ENCODE measurements around the gene LYPD1. TPM values are rescaled to one million over a fixed set of nuclear protein-coding genes. Genes with fewer than 3 reads are reported as not detected.
A peak's percentile ranks its signal among the peaks of the same experiment; 100 is the strongest.

LYPD1 gene
- total RNA-seq, 6 experiments from 2014 or later = 1.5 to 10.3 (median 9.3) TPM

DNA sequence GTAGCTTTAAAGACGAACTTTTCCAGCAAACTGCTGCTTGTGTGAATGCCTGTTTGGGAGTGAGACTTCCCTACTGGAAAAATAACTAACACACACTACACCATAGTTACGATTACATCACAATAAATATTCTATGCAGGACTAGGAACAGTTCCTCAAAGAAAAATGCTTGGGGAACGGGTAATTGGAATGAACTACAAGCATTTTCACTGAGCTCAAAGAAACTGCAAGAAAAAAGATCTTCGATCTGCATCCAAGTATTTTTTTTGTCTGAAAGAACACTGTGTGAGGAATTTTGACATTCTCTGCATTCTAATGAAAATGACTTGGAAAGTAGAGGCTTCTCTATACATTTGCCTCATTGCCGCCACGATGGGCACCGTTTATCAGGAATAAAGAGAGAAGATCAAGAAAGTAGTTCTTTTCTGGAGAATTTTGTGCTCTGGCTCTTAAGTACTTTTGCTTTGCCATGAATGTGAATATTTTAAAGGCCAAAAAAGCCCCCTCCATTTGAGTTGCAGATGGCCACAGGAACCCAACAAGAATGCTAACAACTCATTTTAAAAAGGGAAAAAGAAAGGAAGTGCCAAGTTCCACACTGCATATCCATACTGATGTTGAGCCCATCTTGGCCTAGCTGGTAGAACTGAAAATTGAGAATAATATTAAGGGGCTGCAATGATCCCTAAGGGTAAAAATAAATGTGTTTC lies 13.6 kb downstream of the LYPD1 start:
- Mint-ChIP-seq H3K9me3 (no peaks in the 10 kb centered on the region), H3K4me1 (ENCODE audit: low read depth) (peaks cover 17% of the 10 kb centered on the region), H3K4me3 (peak overlapping the region; percentile 58), H3K27me3 (ENCODE audit: insufficient read depth) (peaks cover 4% of the 10 kb centered on the region; the same call in 1 of the 2 replicates), H3K36me3 (ENCODE audit: low read depth) (no peaks in the 10 kb centered on the region; the same call in 1 of the 2 replicates), H3K27ac (no peak overlapping the region; the same call in 1 of the 2 replicates)
- peak; percentile 16 for DNase-seq
- TF ChIP-seq, protein P1, sequence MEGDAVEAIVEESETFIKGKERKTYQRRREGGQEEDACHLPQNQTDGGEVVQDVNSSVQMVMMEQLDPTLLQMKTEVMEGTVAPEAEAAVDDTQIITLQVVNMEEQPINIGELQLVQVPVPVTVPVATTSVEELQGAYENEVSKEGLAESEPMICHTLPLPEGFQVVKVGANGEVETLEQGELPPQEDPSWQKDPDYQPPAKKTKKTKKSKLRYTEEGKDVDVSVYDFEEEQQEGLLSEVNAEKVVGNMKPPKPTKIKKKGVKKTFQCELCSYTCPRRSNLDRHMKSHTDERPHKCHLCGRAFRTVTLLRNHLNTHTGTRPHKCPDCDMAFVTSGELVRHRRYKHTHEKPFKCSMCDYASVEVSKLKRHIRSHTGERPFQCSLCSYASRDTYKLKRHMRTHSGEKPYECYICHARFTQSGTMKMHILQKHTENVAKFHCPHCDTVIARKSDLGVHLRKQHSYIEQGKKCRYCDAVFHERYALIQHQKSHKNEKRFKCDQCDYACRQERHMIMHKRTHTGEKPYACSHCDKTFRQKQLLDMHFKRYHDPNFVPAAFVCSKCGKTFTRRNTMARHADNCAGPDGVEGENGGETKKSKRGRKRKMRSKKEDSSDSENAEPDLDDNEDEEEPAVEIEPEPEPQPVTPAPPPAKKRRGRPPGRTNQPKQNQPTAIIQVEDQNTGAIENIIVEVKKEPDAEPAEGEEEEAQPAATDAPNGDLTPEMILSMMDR (IDR thresholded peaks at IDR 0.05) = no peak

DNA sequence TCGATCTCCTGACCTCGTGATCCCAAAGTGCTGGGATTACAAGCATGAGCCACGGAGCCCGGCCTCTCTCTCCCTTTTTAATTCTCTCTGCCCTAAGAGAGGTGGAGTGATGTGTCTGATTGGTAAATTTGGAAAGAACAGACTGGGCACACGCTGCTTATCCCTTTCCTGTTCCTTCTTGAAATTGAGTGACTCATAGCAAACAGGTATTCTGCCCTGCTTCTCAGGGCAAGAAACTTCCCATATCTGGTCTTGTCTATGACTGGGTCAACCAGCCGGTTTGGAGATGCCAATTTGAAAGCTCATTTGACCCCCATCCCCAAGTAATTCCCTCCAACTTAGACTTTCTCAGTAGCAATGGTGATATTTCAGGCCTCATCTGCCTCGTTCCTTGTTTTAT lies 15.0 kb downstream of the LYPD1 start:
- no peak for DNase-seq

DNA sequence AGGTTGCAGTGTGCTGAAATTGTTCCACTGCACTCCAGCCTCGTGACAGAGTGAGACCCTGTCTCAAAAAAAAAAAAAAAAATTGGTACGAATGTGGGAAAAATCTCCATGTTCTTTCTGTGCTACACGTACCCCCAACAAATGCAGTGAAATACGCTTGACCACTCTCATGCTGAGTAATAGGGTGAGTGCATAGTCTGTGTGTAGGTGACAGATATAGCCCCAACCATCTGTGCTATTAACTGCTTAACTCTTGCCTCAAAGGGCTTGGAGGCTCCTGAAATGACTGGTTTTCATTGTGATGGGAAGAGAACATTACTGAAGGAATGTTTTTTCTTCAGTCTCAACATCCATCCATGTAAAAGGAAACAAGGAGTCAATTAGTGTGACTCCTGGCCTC lies 15.7 kb downstream of the LYPD1 start:
- no peaks in the 10 kb centered on the region for H3K9me3 Mint-ChIP-seq
- H3K4me1 Mint-ChIP-seq (ENCODE audit: low read depth) = peaks cover 25% of the 10 kb centered on the region
- TF ChIP-seq, protein P1 (IDR thresholded peaks at IDR 0.05) = no peak
- peaks cover 3% of the 10 kb centered on the region; the same call in 1 of the 2 replicates for H3K27me3 Mint-ChIP-seq (ENCODE audit: insufficient read depth)
- no peak overlapping the region for H3K27ac Mint-ChIP-seq
- no peaks in the 10 kb centered on the region for H3K36me3 Mint-ChIP-seq (ENCODE audit: low read depth)
- no peak for DNase-seq
- H3K4me3 Mint-ChIP-seq = no peak overlapping the region

More for the DNA sequence above, 15.0 kb downstream of the LYPD1 start:
- TF ChIP-seq, protein P1 (IDR thresholded peaks at IDR 0.05) = no peak
- Mint-ChIP-seq H3K9me3 (no peaks in the 10 kb centered on the region), H3K27ac (no peak overlapping the region), H3K27me3 (ENCODE audit: insufficient read depth) (peaks cover 3% of the 10 kb centered on the region; the same call in 1 of the 2 replicates), H3K36me3 (ENCODE audit: low read depth) (no peaks in the 10 kb centered on the region), H3K4me3 (no peak overlapping the region), H3K4me1 (ENCODE audit: low read depth) (peaks cover 25% of the 10 kb centered on the region)

DNA sequence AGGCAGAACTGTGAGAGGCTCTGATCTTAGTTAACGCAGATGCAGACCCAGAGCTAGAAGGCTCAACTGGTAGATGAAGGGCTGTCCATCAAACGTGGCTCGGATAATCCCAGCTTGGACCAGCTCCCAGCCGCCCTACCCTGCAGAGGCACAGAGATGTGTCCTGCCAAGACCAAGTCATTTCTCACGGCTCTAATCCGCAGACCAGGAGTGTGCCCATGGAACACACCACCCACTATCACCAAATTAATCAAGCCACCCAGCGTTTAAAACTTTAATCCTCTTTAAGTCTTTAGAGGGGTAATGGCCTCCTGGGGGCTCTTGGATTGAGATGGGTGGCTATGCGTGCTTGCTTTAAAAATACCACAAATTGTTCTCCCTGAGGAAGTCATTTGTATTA lies 17.5 kb downstream of the LYPD1 start:
- TF ChIP-seq, protein P1 (IDR thresholded peaks at IDR 0.05) = no peak
- Mint-ChIP-seq H3K4me3 (no peak overlapping the region), H3K27ac (no peak overlapping the region), H3K36me3 (ENCODE audit: low read depth) (no peaks in the 10 kb centered on the region), H3K4me1 (ENCODE audit: low read depth) (peaks cover 25% of the 10 kb centered on the region), H3K9me3 (no peaks in the 10 kb centered on the region), H3K27me3 (ENCODE audit: insufficient read depth) (peaks cover 3% of the 10 kb centered on the region; the same call in 1 of the 2 replicates)
- DNase-seq = no peak

DNA sequence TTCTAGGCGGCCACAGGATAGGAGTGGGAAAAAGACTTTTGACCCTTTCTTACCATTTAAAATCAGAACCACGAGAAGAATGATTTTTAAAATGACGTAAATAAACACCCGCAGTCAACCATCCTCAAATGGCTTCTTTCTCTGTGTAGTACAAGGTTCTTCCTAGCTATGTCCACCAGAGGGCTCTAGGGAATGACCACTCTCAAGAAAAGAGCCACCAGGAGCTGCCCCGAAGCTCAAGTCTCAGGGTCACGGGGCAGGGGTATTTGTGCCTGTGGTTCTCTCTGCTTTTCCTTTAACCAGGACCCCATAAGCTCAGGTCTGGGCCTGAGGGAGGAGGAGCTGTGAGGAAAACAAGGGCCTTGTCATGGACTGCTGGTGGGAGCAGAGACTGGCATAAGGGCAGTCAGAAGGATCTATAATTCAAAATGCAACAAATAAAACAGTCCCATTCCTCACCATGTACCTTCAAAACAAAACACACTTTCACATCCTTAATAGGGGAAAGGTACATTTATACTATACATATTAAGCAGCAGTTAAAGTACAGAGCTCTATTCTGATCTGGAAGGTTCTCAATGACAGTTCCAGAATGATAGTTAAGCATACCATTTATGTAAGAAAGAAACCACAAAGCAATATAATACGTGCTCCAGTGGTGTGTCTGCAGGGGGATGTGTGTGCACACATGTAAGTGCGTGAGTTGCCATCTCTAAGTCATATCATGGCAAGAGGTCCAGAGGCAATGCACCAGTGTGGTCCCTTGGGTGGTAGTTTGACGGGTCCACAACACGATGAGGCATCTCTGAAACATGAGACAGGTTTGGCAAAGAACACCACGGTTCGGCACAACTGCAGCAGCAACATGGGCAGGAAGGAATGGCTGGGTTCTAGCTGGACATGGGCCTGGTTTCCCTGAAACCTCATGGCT lies 18.6 kb downstream of the LYPD1 start:
- Mint-ChIP-seq H3K4me3 (peak overlapping the region; percentile 10), H3K27me3 (ENCODE audit: insufficient read depth) (peaks cover 3% of the 10 kb centered on the region; the same call in 1 of the 2 replicates), H3K4me1 (ENCODE audit: low read depth) (peaks cover 20% of the 10 kb centered on the region), H3K27ac (no peak overlapping the region; the same call in 1 of the 2 replicates), H3K36me3 (ENCODE audit: low read depth) (no peaks in the 10 kb centered on the region), H3K9me3 (no peaks in the 10 kb centered on the region)
- DNase-seq = peak; percentile 51
- TF ChIP-seq, protein P1 (IDR thresholded peaks at IDR 0.05) = peak; percentile 90

Data from HFFc6 (cell line).